GM18870 (cell line): ENCODE measurements around the gene PTPRT.

Experiments used
- ATAC-seq: cut with Tn5 transposase; IDR thresholded peaks from one replicate; pipeline ENCODE4 v1.9.1; 2021; ENCODE audit warnings: moderate library complexity; ENCODE audit not compliant: unreplicated experiment

PTPRT gene

GRCh38 chr20:42852691-42853090, 337.0 kb downstream of the PTPRT start:
- ATAC-seq, result no peak

- ATAC-seq, result no peak
Observed at GRCh38 chr20:42846784-42847490, 342.8 kb downstream of the PTPRT start.

- no peak for ATAC-seq
Observed at GRCh38 chr20:42844751-42845150, 345.0 kb downstream of the PTPRT start.

GRCh38 chr20:42837456-42837855, 352.2 kb downstream of the PTPRT start:
- no peak for ATAC-seq

GRCh38 chr20:42836339-42836738, 353.4 kb downstream of the PTPRT start:
- ATAC-seq, result no peak

GRCh38 chr20:42807876-42808275, 381.8 kb downstream of the PTPRT start:
- no peak for ATAC-seq

GRCh38 chr20:42795111-42795695, 394.5 kb downstream of the PTPRT start:
- no peak for ATAC-seq

- ATAC-seq, result no peak
Observed at GRCh38 chr20:42792052-42792451, 397.7 kb downstream of the PTPRT start.

- no peak for ATAC-seq
Observed at GRCh38 chr20:42790111-42790510, 399.6 kb downstream of the PTPRT start.

- no peak for ATAC-seq
Observed at GRCh38 chr20:42788707-42789106, 401.0 kb downstream of the PTPRT start.

- ATAC-seq, result no peak
Observed at GRCh38 chr20:42785041-42785440, 404.7 kb downstream of the PTPRT start.

- ATAC-seq, result no peak
Observed at GRCh38 chr20:42779216-42779615, 410.5 kb downstream of the PTPRT start.

- ATAC-seq, result no peak
Observed at GRCh38 chr20:42775866-42776265, 413.8 kb downstream of the PTPRT start.

GRCh38 chr20:42775037-42775436, 414.7 kb downstream of the PTPRT start:
- ATAC-seq, result no peak

GRCh38 chr20:42763015-42763414, 426.7 kb downstream of the PTPRT start:
- ATAC-seq, result no peak

GRCh38 chr20:42756991-42757390, 432.7 kb downstream of the PTPRT start:
- ATAC-seq, result no peak

GRCh38 chr20:42754706-42755105, 435.0 kb downstream of the PTPRT start:
- ATAC-seq, result no peak

GRCh38 chr20:42752620-42753019, 437.1 kb downstream of the PTPRT start:
- no peak for ATAC-seq

GRCh38 chr20:42749556-42749955, 440.1 kb downstream of the PTPRT start:
- ATAC-seq, result no peak

GRCh38 chr20:42747765-42748411, 441.8 kb downstream of the PTPRT start:
- no peak for ATAC-seq

- ATAC-seq, result no peak
Observed at GRCh38 chr20:42744756-42745465, 444.8 kb downstream of the PTPRT start.

- no peak for ATAC-seq
Observed at GRCh38 chr20:42742926-42743325, 446.8 kb downstream of the PTPRT start.
